ENCODE measurements around the gene OR2T33.
"Not testable (repeated sequence)": the region's sequence is repeated elsewhere in the genome, so short reads cannot be mapped to it uniquely, and the experiment has no call there.

Gene OR2T33

DNA sequence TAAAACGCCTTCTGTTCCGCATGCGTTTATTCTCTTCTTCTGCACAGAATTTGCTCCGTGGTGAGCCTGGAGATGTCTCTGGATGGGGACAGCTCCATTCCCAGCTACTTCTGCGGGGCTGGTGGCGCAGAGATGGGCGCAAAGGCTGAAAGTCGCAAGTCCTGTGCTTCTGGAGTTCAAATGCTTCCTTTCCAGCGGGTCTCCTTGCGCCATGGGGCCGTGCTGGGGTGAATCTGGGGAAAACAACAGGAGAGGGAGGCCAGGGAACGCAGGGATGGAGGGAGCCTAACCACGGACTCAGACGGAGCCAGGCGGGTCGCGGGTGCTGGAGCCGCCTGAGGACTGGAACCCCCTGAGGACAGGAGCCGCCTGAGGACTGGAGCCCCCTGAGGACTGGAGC lies 28.3 kb upstream of the OR2T33 start:
- Histone ChIP-seq H4K20me1 (ENCODE audit: control insufficient read depth, insufficient read depth, low read depth, low read length) (no peaks in the 10 kb centered on the region), H3F3A (ENCODE audit: control insufficient read depth, insufficient read depth) (no peaks in the 10 kb centered on the region), H3K9me2 (replicated peaks; ENCODE audit: control insufficient read depth, low read length) (no peaks in the 10 kb centered on the region), H3K36me3 (ENCODE audit: control insufficient read depth, low read length) (no peaks in the 10 kb centered on the region), H3K27ac (ENCODE audit: low read depth, low read length) (no peak overlapping the region), H3K9me3 (ENCODE audit: control insufficient read depth, insufficient read depth, low read length) (no peaks in the 10 kb centered on the region), H3K4me3 (ENCODE audit: low read length) (no peak overlapping the region), H3K4me2 (ENCODE audit: low read length) (no peak overlapping the region), H3K79me2 (ENCODE audit: control insufficient read depth, low read length) (no peaks in the 10 kb centered on the region), H3K27me3 (ENCODE audit: control insufficient read depth, low read length) (no peaks in the 10 kb centered on the region), H3K4me1 (ENCODE audit: control insufficient read depth, low read length) (no peaks in the 10 kb centered on the region)
- no peak for TF ChIP-seq EZH2phosphoT487 (IDR thresholded peaks at IDR 0.05; ENCODE audit: borderline replicate concordance, low read length)
- TF ChIP-seq, protein P1, sequence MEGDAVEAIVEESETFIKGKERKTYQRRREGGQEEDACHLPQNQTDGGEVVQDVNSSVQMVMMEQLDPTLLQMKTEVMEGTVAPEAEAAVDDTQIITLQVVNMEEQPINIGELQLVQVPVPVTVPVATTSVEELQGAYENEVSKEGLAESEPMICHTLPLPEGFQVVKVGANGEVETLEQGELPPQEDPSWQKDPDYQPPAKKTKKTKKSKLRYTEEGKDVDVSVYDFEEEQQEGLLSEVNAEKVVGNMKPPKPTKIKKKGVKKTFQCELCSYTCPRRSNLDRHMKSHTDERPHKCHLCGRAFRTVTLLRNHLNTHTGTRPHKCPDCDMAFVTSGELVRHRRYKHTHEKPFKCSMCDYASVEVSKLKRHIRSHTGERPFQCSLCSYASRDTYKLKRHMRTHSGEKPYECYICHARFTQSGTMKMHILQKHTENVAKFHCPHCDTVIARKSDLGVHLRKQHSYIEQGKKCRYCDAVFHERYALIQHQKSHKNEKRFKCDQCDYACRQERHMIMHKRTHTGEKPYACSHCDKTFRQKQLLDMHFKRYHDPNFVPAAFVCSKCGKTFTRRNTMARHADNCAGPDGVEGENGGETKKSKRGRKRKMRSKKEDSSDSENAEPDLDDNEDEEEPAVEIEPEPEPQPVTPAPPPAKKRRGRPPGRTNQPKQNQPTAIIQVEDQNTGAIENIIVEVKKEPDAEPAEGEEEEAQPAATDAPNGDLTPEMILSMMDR (IDR thresholded peaks at IDR 0.05; ENCODE audit: low read depth, low read length, poor library complexity, severe bottlenecking): no peak

DNA sequence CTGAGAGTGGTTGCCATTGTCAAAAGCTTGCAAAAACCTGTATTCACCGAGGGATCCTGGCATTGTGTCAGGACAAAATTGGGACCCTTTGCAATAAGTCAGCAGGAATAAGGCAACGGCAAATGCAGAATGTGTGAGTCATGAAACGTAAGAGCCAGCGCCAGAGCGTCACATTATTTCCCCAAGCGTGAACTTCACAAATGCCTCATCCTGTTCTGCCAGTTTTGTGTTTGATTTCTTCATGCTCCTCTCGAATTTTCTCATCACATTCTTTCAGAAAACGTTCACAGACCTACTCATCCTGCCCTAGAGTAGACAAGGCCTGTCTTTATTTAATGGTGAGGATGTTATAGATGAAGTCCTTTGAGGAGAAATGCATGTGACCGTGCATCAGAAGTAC lies 27.9 kb upstream of the OR2T33 start:
- H3K4me3 ChIP-seq (ENCODE audit: low read length); H3K27ac ChIP-seq (ENCODE audit: low read depth, low read length); H4K20me1 ChIP-seq (ENCODE audit: control insufficient read depth, insufficient read depth, low read depth, low read length); H3K4me2 ChIP-seq (ENCODE audit: low read length); H3K36me3 ChIP-seq (ENCODE audit: control insufficient read depth, low read length); H3K4me1 ChIP-seq (ENCODE audit: control insufficient read depth, low read length); H3K79me2 ChIP-seq (ENCODE audit: control insufficient read depth, low read length); H3K9me3 ChIP-seq (ENCODE audit: control insufficient read depth, insufficient read depth, low read length); H3K9me2 ChIP-seq (replicated peaks; ENCODE audit: control insufficient read depth, low read length); H3K27me3 ChIP-seq (ENCODE audit: control insufficient read depth, low read length); H3F3A ChIP-seq (ENCODE audit: control insufficient read depth, insufficient read depth): not testable (repeated sequence)

DNA sequence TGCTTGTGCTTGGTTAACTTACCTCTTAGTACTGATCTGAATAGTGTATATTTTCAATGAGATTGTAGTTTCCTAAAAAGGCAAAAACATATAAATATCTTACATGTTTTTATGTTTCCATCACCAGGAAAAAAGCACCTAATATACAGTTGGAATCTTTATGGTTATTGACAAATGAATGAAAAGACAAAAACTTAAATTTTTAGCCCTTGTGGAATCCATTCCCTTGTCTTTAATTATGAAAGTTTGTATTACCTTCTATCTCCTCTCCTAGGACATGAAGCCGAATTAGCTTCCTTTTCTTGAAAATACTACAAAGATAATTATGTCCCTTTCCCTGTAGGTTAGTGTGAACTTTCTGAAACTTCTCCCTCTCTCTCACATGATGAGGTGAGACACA lies 25.5 kb upstream of the OR2T33 start, which contains the start of gene OR2T12:
OR2T12 (minus strand) TSS at position 101 of the 400 bp plus-strand sequence. CDS start 7,846 bp downstream, outside the sequence.
- H3K27me3 ChIP-seq (ENCODE audit: control insufficient read depth, low read length): no peaks in the 10 kb centered on the region
- no peaks in the 10 kb centered on the region for H4K20me1 ChIP-seq (ENCODE audit: control insufficient read depth, insufficient read depth, low read depth, low read length)
- H3K4me1 ChIP-seq (ENCODE audit: control insufficient read depth, low read length): no peaks in the 10 kb centered on the region
- no peak within 1 kb of the TSS for H3K4me3 ChIP-seq (ENCODE audit: low read length)
- no peaks in the 10 kb centered on the region for H3K9me3 ChIP-seq (ENCODE audit: control insufficient read depth, insufficient read depth, low read length)
- H3K4me2 ChIP-seq (ENCODE audit: low read length): no peak within 1 kb of the TSS
- no peaks in the 10 kb centered on the region for H3K36me3 ChIP-seq (ENCODE audit: control insufficient read depth, low read length)
- no peaks in the 10 kb centered on the region for H3K79me2 ChIP-seq (ENCODE audit: control insufficient read depth, low read length)
- no peaks in the 10 kb centered on the region for H3F3A ChIP-seq (ENCODE audit: control insufficient read depth, insufficient read depth)
- no peaks in the 10 kb centered on the region for H3K9me2 ChIP-seq (replicated peaks; ENCODE audit: control insufficient read depth, low read length)
- no peak for TF ChIP-seq EZH2phosphoT487 (IDR thresholded peaks at IDR 0.05; ENCODE audit: borderline replicate concordance, low read length)
- TF ChIP-seq, protein P1 (IDR thresholded peaks at IDR 0.05; ENCODE audit: low read depth, low read length, poor library complexity, severe bottlenecking): no peak
- no peak within 1 kb of the TSS for H3K27ac ChIP-seq (ENCODE audit: low read depth, low read length)

DNA sequence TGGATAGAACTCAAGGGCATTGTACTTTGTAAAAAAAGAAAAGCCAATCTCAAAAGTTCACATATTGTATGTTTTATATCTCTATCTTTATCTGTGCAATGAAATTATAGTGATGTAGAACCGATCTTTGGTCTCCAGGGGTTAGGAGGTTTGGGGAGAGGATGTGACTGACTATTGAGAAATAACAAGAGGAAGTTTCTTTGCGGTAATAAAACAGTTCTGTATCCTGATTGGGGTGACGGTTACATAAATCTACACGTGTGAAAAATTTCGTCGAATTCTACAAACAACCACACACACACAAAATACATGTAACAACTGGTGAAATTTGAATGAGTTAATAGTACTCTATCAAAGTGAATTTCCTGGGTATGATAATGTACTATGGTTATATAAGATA lies 10.6 kb upstream of the OR2T33 start:
- Histone ChIP-seq H3K4me3 (ENCODE audit: low read length) (no peak overlapping the region), H4K20me1 (ENCODE audit: control insufficient read depth, insufficient read depth, low read depth, low read length) (no peaks in the 10 kb centered on the region), H3K79me2 (ENCODE audit: control insufficient read depth, low read length) (no peaks in the 10 kb centered on the region), H3K9me2 (replicated peaks; ENCODE audit: control insufficient read depth, low read length) (no peaks in the 10 kb centered on the region), H3K27ac (ENCODE audit: low read depth, low read length) (no peak overlapping the region), H3K36me3 (ENCODE audit: control insufficient read depth, low read length) (no peaks in the 10 kb centered on the region), H3K9me3 (ENCODE audit: control insufficient read depth, insufficient read depth, low read length) (no peaks in the 10 kb centered on the region), H3K4me2 (ENCODE audit: low read length) (no peak overlapping the region), H3F3A (ENCODE audit: control insufficient read depth, insufficient read depth) (no peaks in the 10 kb centered on the region), H3K27me3 (ENCODE audit: control insufficient read depth, low read length) (no peaks in the 10 kb centered on the region), H3K4me1 (ENCODE audit: control insufficient read depth, low read length) (no peaks in the 10 kb centered on the region)
- TF ChIP-seq EZH2phosphoT487 (IDR thresholded peaks at IDR 0.05; ENCODE audit: borderline replicate concordance, low read length): no peak
- TF ChIP-seq, protein P1 (IDR thresholded peaks at IDR 0.05; ENCODE audit: low read depth, low read length, poor library complexity, severe bottlenecking): no peak

DNA sequence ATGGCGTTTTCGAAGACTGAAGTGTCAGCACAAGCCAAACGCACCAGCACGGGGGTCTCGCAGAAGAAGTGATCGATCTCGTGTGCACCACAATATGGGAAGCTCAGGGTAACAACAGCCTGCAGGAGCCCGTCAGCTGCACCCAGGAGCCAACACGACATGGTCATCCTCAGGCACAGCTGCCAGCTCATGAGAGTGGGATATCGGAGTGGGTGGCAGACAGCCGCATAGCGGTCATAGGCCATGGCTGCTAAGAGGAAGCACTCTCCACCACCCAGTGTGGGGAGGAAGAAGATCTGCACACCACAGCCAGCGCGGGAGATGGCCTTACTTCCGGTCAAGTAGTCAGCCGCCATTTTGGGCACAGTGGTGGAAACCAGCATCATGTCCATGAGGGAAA lies 4.6 kb downstream of the OR2T33 start:
- H3K4me2 ChIP-seq (ENCODE audit: low read length); H3K9me3 ChIP-seq (ENCODE audit: control insufficient read depth, insufficient read depth, low read length); H3F3A ChIP-seq (ENCODE audit: control insufficient read depth, insufficient read depth); H3K36me3 ChIP-seq (ENCODE audit: control insufficient read depth, low read length); H3K27me3 ChIP-seq (ENCODE audit: control insufficient read depth, low read length); H3K9me2 ChIP-seq (replicated peaks; ENCODE audit: control insufficient read depth, low read length); H3K4me3 ChIP-seq (ENCODE audit: low read length); H4K20me1 ChIP-seq (ENCODE audit: control insufficient read depth, insufficient read depth, low read depth, low read length); H3K79me2 ChIP-seq (ENCODE audit: control insufficient read depth, low read length); H3K27ac ChIP-seq (ENCODE audit: low read depth, low read length); H3K4me1 ChIP-seq (ENCODE audit: control insufficient read depth, low read length): not testable (repeated sequence)

Data from DOHH2 (cell line).